AG04449 (cell line): ENCODE results near the gene TERT.

Experiments used
- CTCF ChIA-PET: fragments of 350-600 bp; formaldehyde crosslinking; extraction: SDS; loops from one replicate; lab custom pipeline; 2021; ENCODE audit warnings: antibody characterized with exemption; lab: Yijun Ruan, JAX
- POLR2A ChIA-PET: fragments of 400-600, 350-600 bp; formaldehyde crosslinking; extraction: SDS; loops from one replicate; lab custom pipeline; 2020; ENCODE audit warnings: antibody characterized with exemption, inconsistent platforms; lab: Yijun Ruan, JAX
- DNase-seq: peaks from one replicate; pipeline ENCODE4 v3.0.0-alpha.2; 2010; ENCODE audit warnings: low read depth, low spot score
- H3K4me3 ChIP-seq: 2 replicates; pipeline ENCODE4 v1.5.1; 2011; ENCODE audit warnings: low read depth, mild to moderate bottlenecking, control low read depth, low read length
- CTCF ChIP-seq: IDR thresholded peaks from one replicate; pipeline ENCODE4 v1.5.1; 2011; ENCODE audit warnings: mild to moderate bottlenecking, moderate library complexity, low read length, control low read depth, inconsistent platforms; ENCODE audit not compliant: insufficient read depth; ENCODE audit errors: missing control alignments

The TERT gene

GRCh38 chr5:1264211-1264610 is 30.7 kb downstream of the TERT start:
- no peak for TF ChIP-seq CTCF
- no peak for DNase-seq
- ChIA-PET CTCF (no interaction called here), POLR2A (no interaction called here)
- H3K4me3 ChIP-seq = no peak overlapping the region

DNA sequence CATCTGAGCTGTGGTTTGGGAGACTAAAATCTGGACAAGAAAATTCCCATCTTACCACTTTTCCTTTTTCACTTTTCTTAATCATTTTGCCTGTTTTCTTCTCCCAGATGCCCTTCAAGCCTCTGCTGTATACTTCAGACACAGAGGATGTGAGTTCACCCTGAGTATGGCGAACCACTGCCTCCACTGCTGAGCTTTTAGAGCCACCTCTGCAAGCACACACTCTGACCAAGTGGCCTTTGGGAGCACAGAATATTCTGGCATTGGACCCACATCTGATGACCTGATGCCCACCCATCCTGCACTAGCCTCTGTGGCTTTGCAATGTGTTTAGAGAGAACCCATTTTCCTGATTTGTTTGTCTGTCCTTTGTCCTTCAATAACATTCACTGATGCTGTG is 32.5 kb downstream of the TERT start:
- DNase-seq = no peak
- no peak for TF ChIP-seq CTCF
- no peak overlapping the region for H3K4me3 ChIP-seq
- ChIA-PET CTCF (no interaction called here), POLR2A (no interaction called here)

DNA sequence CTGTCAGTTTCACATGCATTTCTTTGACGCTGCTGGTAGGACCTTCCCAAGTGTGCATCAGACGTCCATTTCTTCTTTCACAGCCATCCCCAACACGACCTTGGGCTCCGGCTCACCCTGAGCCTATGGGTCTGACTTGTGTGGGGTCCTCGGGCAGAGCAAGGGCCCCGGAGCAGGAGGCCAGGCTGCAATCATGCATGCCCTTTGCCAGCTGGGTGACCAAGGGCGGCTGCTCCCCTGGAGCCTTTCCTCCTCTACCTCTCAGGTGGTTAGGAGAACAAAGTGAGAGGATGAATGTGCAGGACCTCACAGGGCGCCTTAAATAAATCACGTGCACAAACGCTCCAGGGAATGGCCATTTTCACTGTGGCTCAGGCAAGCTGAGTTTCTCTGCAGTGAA is 33.2 kb downstream of the TERT start:
- ChIA-PET CTCF (no interaction called here), POLR2A (no interaction called here)
- DNase-seq = no peak
- TF ChIP-seq CTCF = no peak
- no peak overlapping the region for H3K4me3 ChIP-seq

GRCh38 chr5:1259806-1260480 is 34.9 kb downstream of the TERT start:
- CTCF ChIA-PET = no interaction called here
- DNase-seq = no peak
- POLR2A ChIA-PET = no interaction called here
- no peak for TF ChIP-seq CTCF
- no peak overlapping the region for H3K4me3 ChIP-seq

GRCh38 chr5:1257841-1258240 is 37.0 kb downstream of the TERT start:
- ChIA-PET CTCF (no interaction called here), POLR2A (no interaction called here)
- H3K4me3 ChIP-seq = no peak overlapping the region
- no peak for TF ChIP-seq CTCF
- no peak for DNase-seq

DNA sequence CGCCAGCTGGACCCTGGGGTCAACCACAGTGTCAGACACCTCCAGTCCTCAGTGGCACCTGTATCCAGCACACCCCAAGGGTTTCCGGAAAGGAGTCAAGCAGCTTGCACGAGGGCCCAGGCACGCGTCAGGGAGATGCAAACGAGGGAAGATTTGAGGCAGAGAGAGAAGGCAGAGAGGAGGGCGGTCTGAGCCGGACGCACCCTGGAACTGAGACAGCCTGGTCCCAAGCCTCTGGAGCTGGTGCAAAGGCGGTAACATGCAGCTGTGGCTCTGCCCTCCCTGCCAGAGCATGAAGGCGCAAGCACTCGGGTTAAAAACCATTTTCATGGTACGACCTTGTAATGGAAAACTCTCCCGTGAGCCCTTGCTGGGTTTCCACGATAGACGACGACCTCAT is 37.5 kb downstream of the TERT start:
- H3K4me3 ChIP-seq = no peak overlapping the region
- ChIA-PET POLR2A (no interaction called here), CTCF (no interaction called here)
- no peak for TF ChIP-seq CTCF
- no peak for DNase-seq
